GM12892 (cell line): ENCODE measurements around the gene PIGV.

Experiments used
- POLR2A ChIP-seq: IDR thresholded peaks from 2 replicates; pipeline ENCODE4 v1.6.1; 2011; ENCODE audit warnings: low read depth, low read length, control low read depth
- POLR2AphosphoS5 ChIP-seq: IDR thresholded peaks from 2 replicates; pipeline ENCODE4 v1.6.1; 2011; ENCODE audit warnings: low read depth, low read length, control low read depth
- TAF1 ChIP-seq: IDR thresholded peaks from 2 replicates; pipeline ENCODE4 v1.6.1; 2011; ENCODE audit warnings: low read depth, mild to moderate bottlenecking, control low read depth, low read length, borderline replicate concordance

DNA sequence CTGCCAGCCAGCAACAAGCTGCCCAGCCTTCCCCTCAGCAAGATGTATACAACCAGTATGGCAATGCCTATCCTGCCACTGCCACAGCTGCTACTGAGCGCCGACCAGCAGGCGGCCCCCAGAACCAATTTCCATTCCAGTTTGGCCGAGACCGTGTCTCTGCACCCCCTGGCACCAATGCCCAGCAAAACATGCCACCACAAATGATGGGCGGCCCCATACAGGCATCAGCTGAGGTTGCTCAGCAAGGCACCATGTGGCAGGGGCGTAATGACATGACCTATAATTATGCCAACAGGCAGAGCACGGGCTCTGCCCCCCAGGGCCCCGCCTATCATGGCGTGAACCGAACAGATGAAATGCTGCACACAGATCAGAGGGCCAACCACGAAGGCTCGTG lies 13.3 kb upstream of the PIGV start:
- TF ChIP-seq POLR2A (no peak), POLR2AphosphoS5 (no peak), TAF1 (no peak)
